Stimulated activated CD8-positive, alpha-beta memory T cell treated with anti-CD3 and anti-CD28 coated beads, Interleukin-4, amount 100 ng/mL, for 24 hours (primary cell): ENCODE data around the gene EHBP1L1.

ENCODE experiments used
- DNase-seq: peaks from one replicate; pipeline ENCODE4 v3.0.0-alpha.2; 2020; ENCODE audit warnings: low read depth

Gene EHBP1L1

DNA sequence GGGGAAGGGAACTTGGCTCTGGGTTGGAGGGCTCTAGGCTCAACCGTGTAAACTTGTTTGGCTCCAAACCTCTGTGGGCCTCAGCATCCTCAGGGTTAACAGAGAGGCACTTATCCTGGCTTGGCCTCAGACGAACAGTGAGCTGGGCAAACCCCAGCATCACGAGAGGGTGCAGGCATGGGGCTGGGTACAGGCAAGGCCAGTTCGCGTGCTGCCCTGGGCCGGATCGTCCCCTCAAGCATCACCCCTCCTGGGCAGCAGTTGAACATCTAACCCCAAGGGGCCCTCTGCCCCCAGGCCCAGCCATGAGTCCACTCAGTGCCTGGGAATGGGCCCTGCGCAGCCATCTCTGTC is 1.9 kb downstream of the EHBP1L1 start:
- no peak for DNase-seq

GRCh38 chr11:65578134-65578533 is 2.3 kb downstream of the EHBP1L1 start:
- no peak for DNase-seq

GRCh38 chr11:65578667-65579066 is 2.8 kb downstream of the EHBP1L1 start:
- no peak for DNase-seq

GRCh38 chr11:65579291-65579690 is 3.4 kb downstream of the EHBP1L1 start:
- DNase-seq = no peak

DNA sequence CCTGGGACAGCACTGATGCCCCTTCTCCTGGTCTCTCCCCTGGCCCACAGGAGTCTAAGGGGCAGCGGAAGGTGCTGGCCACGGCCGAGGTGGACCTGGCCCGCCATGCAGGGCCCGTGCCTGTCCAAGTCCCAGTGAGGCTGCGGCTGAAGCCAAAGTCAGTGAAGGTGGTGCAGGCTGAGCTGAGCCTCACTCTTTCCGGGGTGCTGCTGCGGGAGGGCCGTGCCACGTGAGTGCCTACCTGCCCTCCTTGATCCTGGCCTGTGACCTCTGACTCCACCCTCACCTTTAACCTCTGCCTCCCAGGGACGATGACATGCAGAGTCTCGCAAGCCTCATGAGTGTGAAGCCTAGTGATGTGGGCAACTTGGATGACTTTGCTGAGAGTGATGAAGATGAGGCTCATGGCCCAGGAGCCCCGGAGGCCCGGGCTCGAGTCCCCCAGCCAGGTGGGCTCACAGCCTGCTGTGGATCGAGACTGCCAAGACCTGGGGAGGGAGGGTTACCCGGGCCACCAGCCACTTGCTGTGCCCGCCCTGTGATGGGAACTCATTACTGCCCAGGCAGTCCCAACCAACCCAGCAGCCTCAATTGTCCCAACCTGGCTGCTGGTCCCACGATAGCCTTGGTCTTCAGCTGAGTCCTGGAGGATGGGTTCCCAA is 4.3 kb downstream of the EHBP1L1 start:
- no peak for DNase-seq

GRCh38 chr11:65580756-65581155 is 4.9 kb downstream of the EHBP1L1 start:
- DNase-seq = no peak

- DNase-seq = no peak
Observed at GRCh38 chr11:65581928-65582327, 6.1 kb downstream of the EHBP1L1 start.

- no peak for DNase-seq
Observed at GRCh38 chr11:65583589-65583988, 7.7 kb downstream of the EHBP1L1 start.

DNA sequence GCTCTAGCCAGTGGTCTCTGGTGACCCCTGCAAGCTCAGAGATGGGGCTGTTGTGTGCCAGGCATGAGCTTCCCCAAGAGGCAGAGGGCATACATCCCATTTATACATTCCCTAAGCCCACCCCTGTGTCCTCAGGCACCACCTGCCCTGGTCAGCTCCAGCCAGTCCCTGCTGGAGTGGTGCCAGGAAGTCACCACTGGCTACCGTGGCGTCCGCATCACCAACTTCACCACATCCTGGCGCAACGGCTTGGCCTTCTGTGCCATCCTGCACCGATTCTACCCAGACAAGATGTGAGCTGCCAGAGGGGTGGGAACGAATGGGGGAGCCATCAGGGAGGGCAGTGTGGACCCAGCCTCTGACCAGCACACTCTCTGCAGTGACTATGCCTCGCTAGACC is 8.3 kb downstream of the EHBP1L1 start:
- no peak for DNase-seq

DNA sequence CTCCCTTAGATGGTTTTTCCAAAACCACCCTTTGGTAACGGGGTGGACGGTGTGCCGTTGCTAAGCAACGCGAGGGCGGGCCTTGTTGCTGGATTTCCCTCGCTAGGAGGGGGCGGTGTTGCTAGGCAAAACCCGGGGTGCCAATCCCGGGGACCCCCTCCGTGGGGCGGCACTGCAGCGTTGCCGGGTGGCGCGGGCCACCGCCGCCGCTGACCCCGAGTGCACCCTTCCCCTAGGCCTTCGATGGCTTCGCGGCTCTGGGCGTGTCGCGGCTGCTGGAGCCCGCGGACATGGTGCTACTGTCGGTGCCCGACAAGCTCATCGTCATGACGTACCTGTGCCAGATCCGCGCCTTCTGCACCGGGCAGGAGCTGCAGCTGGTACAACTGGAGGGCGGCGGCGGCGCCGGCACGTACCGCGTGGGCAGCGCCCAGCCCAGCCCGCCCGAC is 8.9 kb downstream of the EHBP1L1 start:
- DNase-seq = no peak

GRCh38 chr11:65585396-65586246 is 9.8 kb downstream of the EHBP1L1 start:
- no peak for DNase-seq

GRCh38 chr11:65586247-65586630 is 10.4 kb downstream of the EHBP1L1 start:
- no peak for DNase-seq

DNA sequence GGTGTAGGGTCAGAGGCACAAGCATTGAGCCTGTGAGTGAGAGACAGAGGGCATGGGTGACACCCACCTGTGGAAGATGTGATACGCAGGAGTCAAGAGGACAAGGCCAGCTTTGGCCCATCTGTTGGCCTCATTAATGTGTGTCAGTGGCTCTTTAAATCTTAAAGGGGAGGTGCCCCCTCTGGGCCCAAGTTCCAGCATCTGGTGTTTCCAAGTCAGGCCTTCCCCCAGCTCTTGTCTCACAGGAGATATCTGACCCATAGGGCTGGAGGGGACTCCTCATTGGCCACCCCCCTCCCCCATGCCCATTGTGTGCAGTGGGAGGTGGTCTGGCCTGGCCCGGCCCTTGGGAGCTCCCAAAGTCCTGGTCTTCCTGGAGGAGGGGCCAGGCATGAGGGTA is 10.8 kb downstream of the EHBP1L1 start:
- no peak for DNase-seq

GRCh38 chr11:65588199-65589054 is 12.6 kb downstream of the EHBP1L1 start:
- DNase-seq = peak; percentile 68

DNA sequence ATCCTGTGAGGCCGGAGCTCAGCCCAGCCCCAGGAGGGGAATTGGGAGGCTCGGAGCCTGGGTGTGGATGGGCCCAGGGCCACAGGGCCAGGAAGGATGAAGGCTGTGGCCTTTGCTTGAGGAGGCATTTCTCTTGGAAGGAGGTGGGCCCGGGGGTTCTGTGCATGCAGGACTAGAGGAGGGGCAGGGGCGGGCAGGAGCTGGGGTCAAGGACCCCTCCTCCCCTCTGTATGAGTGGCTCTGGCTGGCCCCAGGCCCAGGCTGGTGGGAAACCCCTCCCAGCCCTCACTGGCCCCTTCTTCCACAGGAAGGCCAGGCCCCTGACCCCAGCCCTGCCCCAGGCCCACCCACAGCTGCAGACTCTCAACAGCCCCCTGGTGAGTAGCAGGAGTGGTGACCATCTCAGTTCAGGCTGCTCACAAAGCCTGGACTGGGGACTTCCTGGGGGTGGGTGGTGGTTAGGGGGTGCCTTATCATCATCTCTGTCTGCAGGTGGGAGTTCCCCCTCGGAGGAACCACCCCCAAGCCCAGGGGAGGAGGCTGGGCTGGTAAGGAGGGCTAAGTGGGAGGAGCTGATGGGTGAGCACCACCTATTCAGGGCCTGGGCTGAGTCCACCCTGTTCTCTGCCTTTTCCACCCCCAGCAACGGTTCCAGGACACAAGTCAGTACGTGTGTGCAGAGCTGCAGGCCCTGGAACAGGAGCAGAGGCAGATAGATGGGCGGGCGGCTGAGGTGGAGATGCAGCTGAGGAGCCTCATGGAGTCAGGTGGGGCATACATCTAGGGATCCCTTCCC is 13.8 kb downstream of the EHBP1L1 start:
- DNase-seq = peak; percentile 53

DNA sequence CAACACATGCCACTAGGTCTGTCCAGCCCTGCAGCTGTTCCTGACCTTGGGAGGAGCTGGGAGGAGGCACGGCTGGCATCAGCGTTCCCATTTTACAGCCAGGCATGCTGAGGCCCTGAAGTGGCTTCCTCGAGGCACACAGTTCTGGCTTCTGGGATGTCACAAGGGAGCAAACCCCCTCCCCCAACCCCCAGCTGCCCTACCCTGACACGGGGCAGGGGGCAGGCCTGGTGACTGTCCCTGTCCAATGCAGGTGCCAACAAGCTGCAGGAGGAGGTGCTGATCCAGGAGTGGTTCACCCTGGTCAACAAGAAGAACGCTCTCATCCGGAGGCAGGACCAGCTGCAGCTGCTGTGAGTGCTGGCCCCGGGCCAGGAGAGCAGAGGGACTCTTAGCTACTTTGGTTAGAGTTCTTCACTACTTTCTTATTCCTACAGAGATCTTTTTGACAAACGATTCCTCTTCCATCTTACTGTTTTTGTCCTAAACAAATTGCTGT is 14.4 kb downstream of the EHBP1L1 start:
- no peak for DNase-seq

DNA sequence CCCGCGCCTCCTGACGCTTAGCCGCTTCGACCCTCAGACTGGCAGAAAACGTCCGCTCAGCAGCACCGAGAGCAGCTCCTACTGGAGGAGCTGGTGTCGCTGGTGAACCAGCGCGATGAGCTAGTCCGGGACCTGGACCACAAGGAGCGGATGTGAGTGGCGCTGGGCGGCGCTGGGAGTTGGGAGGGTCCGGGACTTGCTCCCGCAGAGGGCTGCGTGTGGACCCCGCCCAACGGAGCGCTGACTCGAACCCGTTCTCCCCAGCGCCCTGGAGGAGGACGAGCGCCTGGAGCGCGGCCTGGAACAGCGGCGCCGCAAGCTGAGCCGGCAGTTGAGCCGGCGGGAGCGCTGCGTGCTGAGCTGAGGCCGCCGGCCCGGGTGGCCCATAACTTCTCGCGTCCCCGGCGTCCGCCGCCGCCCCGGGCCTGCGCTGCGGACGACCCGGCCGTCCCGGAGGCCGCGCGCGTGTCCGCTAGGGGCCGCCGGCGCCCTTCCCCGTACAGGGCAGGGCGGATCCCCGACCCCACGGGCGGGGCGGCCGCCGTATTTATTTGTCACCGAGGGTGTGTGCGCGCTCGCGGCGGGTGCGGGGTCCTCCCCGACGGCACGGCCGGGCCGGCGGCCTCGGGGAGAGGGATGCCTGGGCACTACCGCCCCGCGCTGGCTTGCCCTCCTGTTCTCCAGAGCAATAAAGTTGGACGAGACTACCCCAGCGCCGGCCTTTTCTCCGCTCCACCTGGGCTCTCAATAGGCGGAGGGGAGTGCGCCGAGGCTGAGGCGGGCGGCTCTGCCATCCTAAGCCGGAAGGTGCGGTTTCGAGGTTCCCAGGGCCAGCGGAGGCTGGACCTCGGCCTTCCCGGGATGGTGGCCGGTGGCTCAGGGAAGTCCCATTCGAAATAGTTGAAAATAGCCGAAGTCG is 16.3 kb downstream of the EHBP1L1 start:
- DNase-seq = no peak

GRCh38 chr11:65592858-65593517 is 17.1 kb downstream of the EHBP1L1 start:
- DNase-seq = no peak

DNA sequence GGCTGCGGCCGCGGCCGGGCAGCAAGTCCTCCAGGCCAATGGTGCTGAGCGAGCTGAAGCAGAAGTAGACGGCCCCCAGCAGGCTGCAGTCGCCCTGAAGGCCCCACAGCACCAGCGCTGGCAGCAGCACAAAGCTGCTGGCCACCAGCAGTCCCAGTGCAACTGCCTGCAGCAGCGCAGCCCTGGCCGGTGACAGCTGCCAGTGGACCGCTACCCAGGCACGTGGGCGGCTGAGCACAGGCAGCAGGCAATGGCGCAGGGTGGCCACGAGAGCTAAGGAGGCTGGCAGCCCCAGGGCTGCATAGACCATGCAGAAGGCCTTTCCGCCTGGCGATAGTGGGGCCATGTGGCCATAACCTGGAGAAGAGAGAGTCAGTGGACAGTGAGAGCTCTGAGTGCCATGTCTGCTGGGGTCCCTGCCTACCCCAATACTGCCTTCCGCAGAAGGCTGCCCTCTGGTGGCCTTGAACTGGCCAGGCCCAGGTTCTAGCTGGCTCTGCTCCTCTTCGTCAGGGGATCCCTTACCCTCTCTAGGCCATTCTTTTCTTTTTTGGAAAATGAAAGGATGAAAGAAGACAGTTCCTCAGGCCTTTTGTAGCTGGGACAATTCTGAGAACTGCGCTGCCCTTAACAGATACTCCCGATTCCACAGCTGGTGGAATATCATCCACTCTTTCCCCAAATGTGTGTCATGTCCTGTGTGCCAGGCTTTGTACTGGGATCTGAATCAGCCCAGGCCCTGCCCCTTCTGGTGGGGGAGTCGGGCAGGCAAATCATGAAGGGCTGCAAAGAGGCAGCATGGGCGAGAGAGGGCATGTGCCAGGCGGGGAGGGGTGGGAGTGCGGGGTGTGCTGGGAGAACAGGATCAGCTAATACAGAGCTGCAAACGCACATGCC is 17.9 kb downstream of the EHBP1L1 start:
- no peak for DNase-seq
